ENCODE measurements around the gene MTA1.

DNA sequence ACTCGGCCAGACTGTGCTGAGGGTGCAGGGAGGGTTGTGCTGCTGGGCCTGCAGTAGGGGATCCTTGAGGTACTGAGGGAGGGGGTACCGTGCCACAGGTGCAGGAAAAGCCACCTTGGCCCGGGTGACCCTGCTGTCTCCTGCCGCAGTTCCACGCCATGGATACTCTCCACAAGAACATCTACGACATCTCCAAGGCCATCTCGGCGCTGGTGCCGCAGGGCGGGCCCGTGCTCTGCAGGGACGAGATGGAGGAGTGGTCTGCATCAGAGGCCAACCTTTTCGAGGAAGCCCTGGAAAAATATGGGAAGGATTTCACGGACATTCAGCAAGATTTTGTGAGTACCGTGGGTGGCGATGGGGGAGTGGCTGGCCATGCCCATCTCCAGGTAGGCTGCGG is 41.0 kb downstream of the MTA1 start:
- TF ChIP-seq, protein P1, sequence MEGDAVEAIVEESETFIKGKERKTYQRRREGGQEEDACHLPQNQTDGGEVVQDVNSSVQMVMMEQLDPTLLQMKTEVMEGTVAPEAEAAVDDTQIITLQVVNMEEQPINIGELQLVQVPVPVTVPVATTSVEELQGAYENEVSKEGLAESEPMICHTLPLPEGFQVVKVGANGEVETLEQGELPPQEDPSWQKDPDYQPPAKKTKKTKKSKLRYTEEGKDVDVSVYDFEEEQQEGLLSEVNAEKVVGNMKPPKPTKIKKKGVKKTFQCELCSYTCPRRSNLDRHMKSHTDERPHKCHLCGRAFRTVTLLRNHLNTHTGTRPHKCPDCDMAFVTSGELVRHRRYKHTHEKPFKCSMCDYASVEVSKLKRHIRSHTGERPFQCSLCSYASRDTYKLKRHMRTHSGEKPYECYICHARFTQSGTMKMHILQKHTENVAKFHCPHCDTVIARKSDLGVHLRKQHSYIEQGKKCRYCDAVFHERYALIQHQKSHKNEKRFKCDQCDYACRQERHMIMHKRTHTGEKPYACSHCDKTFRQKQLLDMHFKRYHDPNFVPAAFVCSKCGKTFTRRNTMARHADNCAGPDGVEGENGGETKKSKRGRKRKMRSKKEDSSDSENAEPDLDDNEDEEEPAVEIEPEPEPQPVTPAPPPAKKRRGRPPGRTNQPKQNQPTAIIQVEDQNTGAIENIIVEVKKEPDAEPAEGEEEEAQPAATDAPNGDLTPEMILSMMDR (IDR thresholded peaks at IDR 0.05; ENCODE audit: insufficient read depth, low read length, poor library complexity, severe bottlenecking) = no peak
- no peak for TF ChIP-seq EZH2phosphoT487 (conservative IDR thresholded peaks at IDR 0.05; ENCODE audit: low read length)

Data from SU-DHL-6 (cell line).